HL-60/S4 treated with phorbol 12-myristate 13-acetate at 8.2 ng/mL for 4 days and 3 days (cell line): ENCODE results near the gene ATG101.

Experiments
- in situ Hi-C: fragments of 300-500 bp; cut with MboI; formaldehyde crosslinking; loops from 2 replicates; pipeline ENCODE4 v1.15.0; 2022; ENCODE audit warnings: low sequenced_read_pairs

Gene ATG101

DNA sequence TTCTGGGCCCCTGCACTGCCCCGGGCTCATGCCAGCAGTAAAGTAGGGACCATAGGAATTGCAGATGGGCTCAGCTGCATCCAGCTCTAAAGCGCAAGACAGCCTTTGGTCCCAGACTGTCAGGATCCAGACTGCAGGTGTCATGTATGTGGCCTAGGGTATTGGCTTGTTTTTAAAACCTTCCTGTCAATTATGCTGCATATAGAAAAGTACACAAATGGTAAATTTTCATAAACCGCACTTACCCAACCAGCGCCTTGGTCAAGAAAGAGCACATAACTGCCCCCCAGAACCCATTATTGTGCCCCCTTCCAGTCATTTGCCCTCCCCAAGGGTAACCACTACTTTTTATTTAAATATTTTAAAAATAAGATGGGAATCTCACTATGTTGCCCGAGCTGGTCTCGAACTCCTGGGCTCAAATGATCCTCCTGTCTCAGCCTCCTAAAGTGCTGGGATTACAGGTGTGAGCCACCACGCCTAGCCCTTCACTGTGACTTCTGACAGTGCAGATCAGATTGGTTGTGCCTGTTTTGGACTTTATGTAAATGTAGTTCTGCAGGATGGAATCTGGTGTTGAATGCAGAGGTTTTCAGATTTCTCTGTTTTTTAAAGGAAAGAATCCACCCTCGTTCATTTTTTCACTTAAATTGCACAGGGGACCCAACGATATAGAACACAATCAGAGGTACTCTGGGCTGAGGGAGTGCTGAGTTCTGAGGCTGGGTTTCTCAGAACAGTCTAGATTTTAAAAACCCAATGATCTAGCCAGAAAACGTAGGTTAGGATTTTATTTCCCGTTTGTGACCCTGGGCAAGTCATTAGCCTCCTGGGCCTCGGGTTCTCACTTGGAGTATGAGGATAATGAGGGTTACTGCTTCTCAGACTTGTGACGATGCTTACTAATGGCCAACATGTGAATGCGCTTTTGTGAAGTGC lies 11.9 kb upstream of the ATG101 start:
- in situ Hi-C loops: no loop called here

DNA sequence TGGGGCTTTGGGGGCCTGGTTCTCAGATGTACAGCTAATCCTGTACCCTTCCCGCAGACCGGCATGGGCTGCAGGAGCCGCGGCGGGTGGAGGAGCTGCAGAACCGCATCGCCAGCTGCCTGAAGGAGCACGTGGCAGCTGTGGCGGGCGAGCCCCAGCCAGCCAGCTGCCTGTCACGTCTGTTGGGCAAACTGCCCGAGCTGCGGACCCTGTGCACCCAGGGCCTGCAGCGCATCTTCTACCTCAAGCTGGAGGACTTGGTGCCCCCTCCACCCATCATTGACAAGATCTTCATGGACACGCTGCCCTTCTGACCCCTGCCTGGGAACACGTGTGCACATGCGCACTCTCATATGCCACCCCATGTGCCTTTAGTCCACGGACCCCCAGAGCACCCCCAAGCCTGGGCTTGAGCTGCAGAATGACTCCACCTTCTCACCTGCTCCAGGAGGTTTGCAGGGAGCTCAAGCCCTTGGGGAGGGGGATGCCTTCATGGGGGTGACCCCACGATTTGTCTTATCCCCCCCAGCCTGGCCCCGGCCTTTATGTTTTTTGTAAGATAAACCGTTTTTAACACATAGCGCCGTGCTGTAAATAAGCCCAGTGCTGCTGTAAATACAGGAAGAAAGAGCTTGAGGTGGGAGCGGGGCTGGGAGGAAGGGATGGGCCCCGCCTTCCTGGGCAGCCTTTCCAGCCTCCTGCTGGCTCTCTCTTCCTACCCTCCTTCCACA lies 11.0 kb upstream of the ATG101 start:
- in situ Hi-C loops: no loop called here

DNA sequence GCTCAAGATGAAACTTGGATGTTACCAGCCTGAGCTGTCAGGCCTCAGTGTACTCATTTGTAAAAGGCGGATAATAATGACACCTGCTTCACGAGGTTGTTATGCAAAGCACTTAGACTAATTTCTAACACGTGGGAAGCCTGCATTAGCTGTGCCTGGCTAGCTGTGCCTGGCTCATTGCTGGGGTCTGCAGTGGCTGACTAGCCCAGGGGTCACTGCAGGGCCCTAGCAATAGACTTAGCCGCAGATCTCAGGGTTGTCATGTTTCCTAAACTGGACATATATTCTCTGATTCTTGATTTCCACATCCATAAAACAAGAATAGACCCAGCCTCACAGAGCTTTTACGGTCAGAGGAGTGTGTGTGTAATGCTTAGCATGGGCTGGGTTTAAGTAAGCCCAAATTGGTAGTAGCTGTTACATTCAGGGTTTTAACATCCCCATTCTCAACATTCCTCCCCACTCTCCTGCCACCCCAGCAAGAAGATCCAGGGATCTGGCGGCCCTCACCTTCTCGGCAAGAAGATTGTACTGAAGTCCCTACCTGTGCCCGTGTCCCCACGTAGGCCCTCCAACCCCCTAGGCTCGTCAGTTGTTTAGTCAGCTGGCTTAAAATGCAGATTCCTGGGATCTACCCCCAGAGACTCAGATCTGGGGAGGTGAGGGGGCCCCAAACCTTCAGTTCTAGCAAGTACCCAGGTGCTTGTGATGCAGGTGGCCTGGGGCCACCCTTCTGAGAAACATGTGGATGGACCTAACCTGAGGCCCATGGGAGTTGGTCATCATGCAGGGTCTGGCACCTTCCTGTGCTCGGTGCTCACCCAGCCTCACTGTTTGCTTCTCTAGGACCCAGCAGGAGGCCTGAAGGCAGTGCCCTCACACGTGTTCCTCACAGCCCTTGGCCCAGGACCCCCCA lies 9.9 kb upstream of the ATG101 start:
- in situ Hi-C loops: no loop called here

DNA sequence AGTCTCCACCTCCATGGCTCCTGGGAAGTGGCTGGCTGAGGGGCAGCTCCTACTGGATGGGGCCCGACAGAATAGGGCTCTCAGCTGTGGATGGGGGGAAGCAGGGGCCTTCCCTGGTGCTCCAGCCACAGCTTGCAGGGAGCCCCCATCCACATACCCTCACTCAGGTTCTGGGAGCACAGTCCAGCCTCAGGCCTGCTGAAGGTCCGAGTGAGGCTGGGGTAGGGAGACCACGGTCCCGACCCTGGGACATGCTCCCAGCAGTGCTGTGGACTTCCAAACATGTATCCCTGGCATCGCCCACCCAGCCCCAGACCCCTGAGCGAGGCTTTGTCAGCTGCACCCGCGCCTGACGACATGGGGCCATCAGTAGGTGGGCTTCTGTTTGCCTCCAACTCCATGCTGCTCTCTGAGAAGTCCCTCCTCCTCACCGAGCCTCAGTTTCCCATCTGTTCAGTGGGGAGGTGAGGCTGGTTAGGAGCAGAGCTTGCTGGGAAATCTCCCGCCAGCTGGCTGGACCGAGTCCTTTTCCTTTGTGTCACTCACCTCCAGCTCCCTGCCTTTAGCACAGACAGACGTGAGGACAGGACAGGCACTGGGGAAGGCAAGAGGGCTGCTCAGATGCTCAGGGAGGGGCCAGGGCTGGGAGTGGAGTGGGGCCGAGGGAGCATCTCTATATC lies 9.1 kb upstream of the ATG101 start:
- in situ Hi-C loops: no loop called here

DNA sequence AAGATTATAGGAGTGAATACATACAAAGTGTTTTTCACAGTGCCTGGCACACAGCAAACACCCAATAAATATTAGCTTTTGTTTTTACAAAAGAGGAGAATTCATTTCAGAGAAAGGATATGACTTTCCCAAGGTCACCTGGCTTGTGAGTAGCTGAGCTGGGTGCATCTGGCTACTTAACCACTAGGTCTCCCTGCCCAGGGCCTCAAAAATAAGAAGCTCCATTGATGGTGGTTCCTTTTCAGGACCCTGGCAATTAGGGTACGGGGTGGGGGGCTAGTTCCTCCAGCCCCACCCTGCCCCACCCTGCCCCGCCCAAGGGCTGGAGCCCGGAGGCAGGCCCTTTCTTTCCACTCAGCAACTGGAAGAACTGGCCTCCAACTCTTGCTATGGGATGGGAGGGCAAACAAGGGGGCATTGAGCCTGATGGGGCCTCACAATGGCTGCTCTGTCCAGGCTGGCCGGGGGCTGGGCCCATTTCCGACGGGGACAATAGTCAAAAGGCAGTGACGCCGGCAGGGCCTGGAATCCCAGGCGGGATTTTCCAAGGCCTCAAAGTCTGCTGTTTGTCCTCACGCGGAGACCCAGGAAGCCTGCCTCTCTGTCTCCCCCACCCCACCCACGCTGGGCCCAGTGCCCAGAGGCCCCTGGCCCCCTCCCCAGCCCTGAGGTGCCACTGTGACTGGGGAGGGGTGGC lies 8.2 kb upstream of the ATG101 start:
- in situ Hi-C loops: no loop called here

DNA sequence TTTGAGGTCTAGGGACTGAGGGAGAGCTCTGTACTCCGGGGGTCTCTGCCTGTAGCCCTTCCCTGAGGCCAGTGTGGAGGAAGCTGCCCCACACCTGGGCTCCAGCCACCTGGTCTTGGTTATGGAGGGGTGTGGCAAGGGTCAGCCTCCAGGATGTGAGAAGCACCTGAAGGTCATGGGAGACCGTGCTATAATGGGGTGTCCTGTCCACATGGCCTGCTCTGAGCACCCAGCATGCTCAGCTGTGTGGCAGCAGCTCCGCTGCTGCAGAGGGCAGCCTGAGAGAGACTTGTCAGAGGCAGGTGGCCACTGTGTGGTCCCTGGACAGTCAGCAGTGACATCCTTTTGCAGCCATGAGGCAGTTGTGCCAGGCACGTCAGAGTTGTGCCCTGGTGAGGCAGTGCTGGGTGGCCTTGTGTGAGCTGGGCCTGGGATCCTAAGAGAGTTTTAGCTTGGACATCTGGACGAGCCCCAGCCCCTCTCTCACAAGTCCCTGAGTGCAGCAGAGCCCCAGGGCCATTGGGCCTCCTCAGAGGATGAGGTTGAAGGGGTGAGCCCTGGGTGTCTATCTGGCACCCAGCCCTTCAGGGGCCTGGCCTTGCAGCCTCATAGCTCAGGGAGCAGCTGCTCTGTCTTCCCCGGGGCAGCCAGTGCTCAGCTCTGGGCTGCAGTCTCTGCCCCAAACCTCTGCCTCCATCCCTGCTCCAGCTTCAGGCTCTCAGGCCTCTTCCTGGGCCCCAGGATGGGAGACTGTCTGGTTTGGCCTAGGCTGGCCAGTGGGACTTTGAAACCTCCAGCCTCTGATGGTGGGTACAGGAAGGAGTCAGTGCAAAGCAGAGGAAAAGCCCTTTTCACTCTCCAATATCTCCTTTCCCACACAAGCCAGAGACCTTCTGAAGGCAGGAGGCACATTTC lies 7.4 kb upstream of the ATG101 start:
- in situ Hi-C loops: no loop called here

DNA sequence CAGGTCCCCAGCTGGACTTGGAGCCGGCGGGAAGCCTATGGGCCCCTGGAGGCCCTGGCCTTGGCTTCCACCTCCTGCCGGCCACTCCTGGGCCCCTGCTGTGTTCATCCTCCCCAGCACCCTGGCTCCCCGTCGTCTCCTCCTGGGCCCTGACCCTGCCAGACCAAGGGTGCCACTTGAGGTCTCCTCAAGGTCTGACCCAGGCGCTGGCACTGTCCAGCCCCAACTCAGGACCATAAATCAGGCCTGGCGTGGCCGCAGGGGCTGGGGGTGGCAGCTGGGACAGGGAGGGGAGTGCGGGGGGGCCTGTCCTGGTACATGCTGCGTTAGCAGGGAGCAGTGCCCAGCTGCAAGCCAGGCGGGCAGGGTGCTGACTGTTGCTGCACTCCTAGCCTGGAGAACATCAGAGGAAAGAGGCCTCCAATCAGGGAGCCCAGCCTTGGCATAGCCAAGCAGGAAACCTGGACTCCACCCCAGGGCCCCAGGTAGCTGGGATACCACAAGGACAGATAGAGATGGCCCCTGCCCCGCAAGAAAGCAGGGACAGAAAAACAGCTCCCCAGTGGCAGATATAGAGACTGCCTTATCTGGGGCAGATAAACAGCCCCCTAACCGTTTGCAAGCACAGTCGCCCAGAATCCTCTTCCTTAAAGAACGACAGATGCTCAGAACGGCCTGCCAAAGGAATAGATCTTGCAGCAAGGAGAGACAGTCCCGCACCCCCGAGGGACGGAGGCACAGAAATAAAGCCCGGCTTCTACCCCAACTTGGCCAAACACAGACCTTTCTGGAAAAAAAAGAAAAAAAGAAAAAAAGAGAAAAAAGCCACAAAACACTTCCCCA lies 6.5 kb upstream of the ATG101 start:
- in situ Hi-C loops: no loop called here

DNA sequence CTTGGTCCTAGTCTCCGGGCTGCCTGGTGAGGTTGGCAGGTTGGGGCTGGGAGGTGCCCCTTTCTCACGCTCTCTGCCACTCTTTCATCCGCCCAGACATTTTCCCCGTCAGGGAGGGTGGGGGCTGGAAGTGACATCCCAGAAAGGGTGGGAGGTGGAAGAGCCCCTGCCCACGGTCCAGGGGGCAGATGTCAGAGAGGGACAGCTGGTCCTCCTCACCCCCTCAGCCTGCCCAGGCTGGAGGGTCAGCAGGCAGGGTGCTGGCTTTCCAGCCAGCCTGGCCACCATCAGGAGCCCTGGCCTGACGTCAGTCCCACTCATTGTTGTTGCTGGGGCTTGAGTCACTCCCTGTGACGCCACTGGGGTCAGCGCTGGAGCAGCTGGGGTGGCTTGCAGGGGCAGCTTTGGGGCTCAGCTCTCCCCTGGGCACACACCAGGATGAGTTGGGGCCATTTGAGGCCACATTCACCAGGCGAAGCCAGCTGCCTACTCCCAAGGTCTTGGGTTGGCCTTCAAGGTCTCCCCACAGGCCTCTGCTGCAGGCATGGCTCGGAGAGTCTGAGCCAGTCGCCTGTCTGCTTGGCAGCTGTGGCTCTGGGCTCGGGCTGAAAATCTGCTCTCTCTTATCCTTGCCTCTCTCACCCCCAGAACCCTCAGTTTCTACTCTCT lies 5.7 kb upstream of the ATG101 start:
- in situ Hi-C loops: no loop called here

DNA sequence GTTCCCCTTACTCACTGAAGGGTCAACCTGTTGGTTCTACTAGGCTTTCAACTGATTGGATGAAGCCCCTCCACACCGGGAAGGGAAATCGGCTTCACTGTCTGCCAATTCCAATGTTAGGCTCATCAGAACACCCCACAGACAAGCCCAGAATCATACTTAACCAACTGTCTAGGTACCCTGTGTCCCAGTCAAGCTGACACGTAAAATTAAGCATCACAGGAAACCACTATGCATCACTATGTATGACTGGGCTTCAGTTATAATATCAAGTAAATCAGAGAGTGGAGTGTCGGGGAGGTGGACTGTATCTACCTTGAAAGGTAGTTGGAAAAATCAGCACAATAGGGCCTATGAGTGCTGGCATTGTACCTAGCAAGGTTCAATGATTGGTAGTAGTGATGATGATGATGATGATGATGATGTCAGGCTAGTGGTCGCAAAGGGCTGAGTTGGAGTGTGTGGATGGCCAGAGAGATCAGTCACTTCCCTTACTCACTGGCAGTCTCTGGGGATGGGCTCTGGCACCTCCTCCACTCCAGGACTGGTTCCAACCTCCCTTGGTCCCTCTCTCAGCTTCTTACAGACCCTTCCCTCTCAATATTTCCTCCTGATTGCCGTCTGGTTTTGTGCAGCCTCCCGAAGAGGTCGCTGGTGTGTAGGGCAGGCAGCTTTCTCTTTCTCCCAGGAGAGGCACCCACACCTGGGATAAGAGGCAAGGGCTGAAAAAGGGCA lies 3.3 kb upstream of the ATG101 start:
- in situ Hi-C loops: no loop called here

DNA sequence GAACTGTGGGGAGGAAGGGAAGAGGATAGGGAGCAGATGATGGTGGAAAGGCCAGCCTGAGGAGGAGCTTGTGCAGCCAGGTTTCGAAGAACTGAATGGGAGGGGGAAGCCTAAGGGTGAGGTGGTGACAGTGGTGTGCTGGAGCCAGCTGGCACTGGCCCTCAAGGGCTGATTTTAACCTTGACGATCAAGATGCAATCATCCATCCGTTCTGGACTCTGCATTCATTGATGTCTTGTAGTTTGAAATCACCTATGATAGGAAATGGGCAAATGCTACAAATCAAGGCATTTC lies 2.8 kb upstream of the ATG101 start:
- in situ Hi-C loops: no loop called here

DNA sequence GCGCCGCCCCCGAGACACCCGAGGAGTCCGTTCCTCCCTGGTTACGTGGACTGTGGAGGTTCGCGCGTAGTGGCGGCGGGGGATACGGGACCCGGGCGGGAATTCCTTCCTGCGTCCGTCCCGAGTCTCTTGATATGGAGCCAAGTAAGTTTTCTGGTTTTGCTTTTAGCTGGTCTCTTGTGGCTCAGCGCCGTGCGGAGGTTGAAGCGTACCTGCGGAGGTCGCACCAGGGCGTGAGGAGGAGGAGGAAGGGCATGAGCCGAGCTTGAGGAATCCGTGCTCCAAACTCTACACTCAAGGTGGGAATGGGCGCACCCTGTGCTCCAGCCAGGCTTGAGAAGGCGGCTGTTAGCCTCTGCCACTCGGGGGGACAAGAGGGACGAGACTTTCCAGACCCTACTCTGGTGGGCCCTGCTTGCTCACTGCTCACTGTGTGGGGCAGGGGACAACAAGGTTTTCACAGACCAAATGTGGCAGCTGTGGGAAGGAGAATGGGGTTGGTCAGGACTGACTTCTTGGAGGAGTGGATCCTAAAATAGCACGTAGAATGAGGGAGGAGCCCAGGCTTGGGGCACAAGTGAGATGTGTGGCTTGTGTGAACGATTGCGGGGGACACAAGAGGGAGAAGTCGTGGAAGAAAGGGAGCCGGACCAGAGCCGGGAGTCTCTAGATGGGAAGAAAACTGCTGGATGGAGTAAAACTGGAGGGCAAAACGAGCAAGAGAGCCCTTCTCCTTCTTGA lies 577 bp downstream of the ATG101 start:
- in situ Hi-C loops: no loop called here

DNA sequence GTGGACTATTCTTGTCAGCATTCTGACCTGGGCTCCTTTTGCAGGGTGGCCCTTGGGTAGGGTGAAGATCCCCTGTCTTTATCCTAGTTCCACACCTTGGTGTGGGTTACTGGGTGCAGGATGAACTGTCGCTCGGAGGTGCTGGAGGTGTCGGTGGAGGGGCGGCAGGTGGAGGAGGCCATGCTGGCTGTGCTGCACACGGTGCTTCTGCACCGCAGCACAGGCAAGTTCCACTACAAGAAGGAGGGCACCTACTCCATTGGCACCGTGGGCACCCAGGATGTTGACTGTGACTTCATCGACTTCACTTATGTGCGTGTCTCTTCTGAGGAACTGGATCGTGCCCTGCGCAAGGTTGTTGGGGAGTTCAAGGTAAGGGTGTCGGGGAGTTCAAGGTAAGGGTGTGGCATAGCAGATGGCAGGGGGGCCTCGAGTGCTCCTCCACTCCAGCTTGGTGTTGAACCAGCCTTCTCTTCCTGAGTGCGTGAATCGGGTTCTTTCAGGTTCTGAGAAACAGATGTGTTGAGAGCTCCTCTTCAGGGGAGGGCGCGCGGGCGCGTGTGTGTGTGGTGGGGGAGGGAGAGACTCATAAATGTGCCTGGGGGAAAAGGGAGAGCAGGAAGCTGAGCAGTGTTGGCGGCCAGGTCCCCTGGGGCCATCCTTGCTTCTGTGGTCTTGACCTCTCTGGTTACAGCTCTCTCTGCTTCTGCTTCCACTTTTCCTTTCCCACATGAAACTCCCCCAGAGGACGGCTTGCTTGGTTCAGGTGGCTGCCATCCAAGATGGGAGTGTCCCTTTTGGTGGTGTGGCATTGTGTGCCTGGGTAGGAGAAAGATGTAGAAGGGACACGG lies 4.0 kb downstream of the ATG101 start:
- in situ Hi-C loops: no loop called here

DNA sequence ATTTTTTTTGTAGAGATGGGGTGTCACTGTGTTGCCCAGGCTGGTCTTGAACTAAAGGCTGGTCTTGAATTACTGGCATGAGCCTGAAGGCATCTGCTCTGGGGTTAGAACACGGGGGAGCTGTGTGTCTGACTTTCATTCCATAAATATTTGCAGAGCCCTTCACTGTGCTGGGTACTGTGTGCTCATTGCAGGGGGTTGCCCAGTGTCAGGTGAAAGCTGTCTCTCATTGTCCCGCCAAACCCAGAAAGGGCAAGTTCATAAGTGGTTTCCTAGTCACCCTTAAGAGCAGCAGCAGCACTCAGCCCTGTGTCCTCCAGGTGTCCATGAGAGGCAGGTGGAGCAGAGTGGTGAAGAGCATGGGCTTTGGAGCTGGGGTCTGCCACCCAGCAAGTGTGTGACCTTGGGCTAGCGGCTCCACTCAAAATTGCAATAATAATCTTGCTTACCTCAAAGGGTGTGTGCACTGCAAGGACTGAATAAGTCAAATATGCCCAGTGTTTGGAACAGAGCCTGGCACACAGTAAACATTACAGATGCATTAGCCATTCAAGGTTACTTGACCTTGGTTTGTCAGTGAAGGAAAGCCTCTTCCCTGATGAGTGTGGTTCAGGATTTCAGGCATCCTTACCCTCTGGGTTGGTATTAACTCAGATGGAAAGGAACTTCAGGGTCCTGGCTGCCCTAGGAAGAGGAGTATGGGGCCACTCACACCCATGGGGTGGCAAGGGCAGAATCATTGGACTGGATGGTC lies 5.4 kb downstream of the ATG101 start:
- in situ Hi-C loops: no loop called here

DNA sequence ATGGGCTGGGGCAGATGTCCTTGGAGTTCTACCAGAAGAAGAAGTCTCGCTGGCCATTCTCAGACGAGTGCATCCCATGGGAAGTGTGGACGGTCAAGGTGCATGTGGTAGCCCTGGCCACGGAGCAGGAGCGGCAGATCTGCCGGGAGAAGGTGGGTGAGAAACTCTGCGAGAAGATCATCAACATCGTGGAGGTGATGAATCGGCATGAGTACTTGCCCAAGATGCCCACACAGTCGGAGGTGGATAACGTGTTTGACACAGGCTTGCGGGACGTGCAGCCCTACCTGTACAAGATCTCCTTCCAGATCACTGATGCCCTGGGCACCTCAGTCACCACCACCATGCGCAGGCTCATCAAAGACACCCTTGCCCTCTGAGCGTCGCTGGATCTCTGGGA lies 7.0 kb downstream of the ATG101 start:
- in situ Hi-C loops: no loop called here

DNA sequence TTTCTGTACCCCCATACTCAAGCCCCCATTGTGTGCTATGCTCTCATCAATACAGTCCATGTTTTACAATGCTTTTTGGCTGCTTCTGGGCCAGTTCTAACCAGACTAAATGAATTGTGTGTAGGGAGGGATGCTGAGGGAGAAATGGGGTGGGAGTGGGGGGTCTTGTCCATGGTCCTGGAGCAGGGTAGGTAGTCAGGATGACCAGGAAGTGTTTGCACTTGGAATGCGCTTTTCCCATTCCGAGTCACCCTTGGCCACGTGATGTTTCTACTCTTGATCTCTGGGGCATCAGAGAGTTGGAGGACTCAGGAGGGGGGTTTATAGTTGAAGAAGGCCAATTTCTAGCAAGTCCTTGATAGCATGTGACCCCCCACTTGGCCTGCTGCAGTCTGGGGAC lies 8.5 kb downstream of the ATG101 start:
- in situ Hi-C loops: no loop called here
